Keratinocyte (primary cell): ENCODE results near the gene CFAP57. TPM values are rescaled to one million over a fixed set of nuclear protein-coding genes. Genes with fewer than 3 reads are reported as not detected.

Source experiments
- DNase-seq: peaks from one replicate; pipeline ENCODE4 v3.0.0-alpha.2; 2011; ENCODE audit warnings: low read depth, missing footprints, low spot score
- FAIRE-seq: peaks from 2 replicates; lab custom pipeline; 2011; peaks lifted over from hg19 to GRCh38; lab: Jason Lieb, UNC
- H2AFZ ChIP-seq: 2 replicates; pipeline ENCODE4 v1.6.0; 2012; ENCODE audit warnings: low read length, control low read depth, inconsistent platforms; ENCODE audit not compliant: control insufficient read depth
- H3K27ac ChIP-seq: 2 replicates; pipeline ENCODE4 v1.5.1; 2011; ENCODE audit warnings: low read length; ENCODE audit not compliant: control insufficient read depth, insufficient read depth
- H3K27me3 ChIP-seq: 3 replicates; pipeline ENCODE4 v1.6.0; 2011; ENCODE audit warnings: low read length; ENCODE audit not compliant: control insufficient read depth, insufficient read depth; ENCODE audit errors: extremely low read depth
- H3K36me3 ChIP-seq, 2 experiments: 2 replicates in 1 of 2; 3 replicates in 1 of 2; pipeline ENCODE4 v1.5.1; 2011; ENCODE audit warnings: low read length in 2 of 2, mild to moderate bottlenecking in 1 of 2; ENCODE audit not compliant: control insufficient read depth in 2 of 2, insufficient read depth in 2 of 2; ENCODE audit errors: extremely low read depth in 1 of 2
- H3K4me1 ChIP-seq: 3 replicates; pipeline ENCODE4 v1.5.1; 2011; ENCODE audit warnings: low read length; ENCODE audit not compliant: control insufficient read depth, insufficient read depth; ENCODE audit errors: extremely low read depth
- H3K4me2 ChIP-seq: 3 replicates; pipeline ENCODE4 v1.6.0; 2011; ENCODE audit warnings: low read depth, low read length; ENCODE audit not compliant: control insufficient read depth, insufficient read depth; ENCODE audit errors: extremely low read depth
- H3K4me3 ChIP-seq, 3 experiments: fragments of 200-600 bp in 1 of 3; sonication (generic) in 1 of 3; 2 replicates in 2 of 3; 3 replicates in 1 of 3; pipeline ENCODE4 v1.5.1; 2011 to 2016; ENCODE audit warnings: low read length in 3 of 3, mild to moderate bottlenecking in 3 of 3, control low read depth in 2 of 3, inconsistent platforms in 1 of 3, low read depth in 1 of 3, mixed read lengths in 1 of 3, mixed run types in 1 of 3, moderate library complexity in 1 of 3; ENCODE audit not compliant: control insufficient read depth in 2 of 3, insufficient read depth in 2 of 3; ENCODE audit errors: extremely low read depth in 1 of 3
- H3K79me2 ChIP-seq: 2 replicates; pipeline ENCODE4 v1.6.0; 2012; ENCODE audit warnings: low read length; ENCODE audit not compliant: control insufficient read depth, insufficient read depth
- H3K9ac ChIP-seq: 3 replicates; pipeline ENCODE4 v1.6.0; 2011; ENCODE audit warnings: low read length; ENCODE audit not compliant: control insufficient read depth, insufficient read depth; ENCODE audit errors: extremely low read depth
- H3K9me1 ChIP-seq: 3 replicates; pipeline ENCODE4 v1.6.0; 2011; ENCODE audit warnings: low read length; ENCODE audit not compliant: control insufficient read depth, insufficient read depth; ENCODE audit errors: extremely low read depth
- H3K9me3 ChIP-seq: 2 replicates; pipeline ENCODE4 v1.5.1; 2012; ENCODE audit warnings: low read depth, low read length; ENCODE audit not compliant: control insufficient read depth
- H4K20me1 ChIP-seq: 3 replicates; pipeline ENCODE4 v1.6.0; 2011; ENCODE audit warnings: low read length; ENCODE audit not compliant: control insufficient read depth, insufficient read depth; ENCODE audit errors: extremely low read depth
- EZH2 ChIP-seq: IDR thresholded peaks from one replicate; pipeline ENCODE4 v1.6.1; 2012; ENCODE audit warnings: inconsistent platforms, mild to moderate bottlenecking, low read length, moderate library complexity
- dilution Hi-C: fragments of 300-500 bp; cut with MboI; formaldehyde crosslinking; loops from one replicate; pipeline ENCODE4 v1.7.0; 2020; ENCODE audit warnings: low sequenced_read_pairs; ENCODE audit not compliant: extremely low pct_ligation_motif_present
- polyA plus RNA-seq, 5 experiments: library from polyadenylated mRNA; depleted of rRNA in 3 of 5; stranded (reverse) in 3 of 5; stranded (forward) in 1 of 5; unstranded in 1 of 5; fragments of >200 nt; gene quantifications; 1 replicate in 1 of 5; 2 replicates in 3 of 5; 3 replicates in 1 of 5; pipeline versions ENCODE4 v1.2.1 to v1.2.3, GENCODE V29; 2011 to 2012; ENCODE audit warnings: missing spikeins in 2 of 5, low read depth in 1 of 5, low replicate concordance in 1 of 5
- TF ChIP-seq, protein P1 (sequence below), 3 experiments: IDR thresholded peaks in 1 of 3; conservative IDR thresholded peaks in 1 of 3; optimal IDR thresholded peaks in 1 of 3; 2 replicates in 2 of 3; 3 replicates in 1 of 3; pipeline versions ENCODE3 to v1.5.1; 2011; ENCODE audit warnings: low read length in 3 of 3, mild to moderate bottlenecking in 3 of 3, moderate library complexity in 2 of 3, control low read depth in 1 of 3, inconsistent platforms in 1 of 3; ENCODE audit not compliant: insufficient read depth in 2 of 3; ENCODE audit errors: extremely low read depth in 1 of 3

The CFAP57 gene
- polyA plus RNA-seq, 1 donor (not counting 4 experiments of a cell fraction or from before 2014, with no cell fraction given) = 0.39 TPM

DNA sequence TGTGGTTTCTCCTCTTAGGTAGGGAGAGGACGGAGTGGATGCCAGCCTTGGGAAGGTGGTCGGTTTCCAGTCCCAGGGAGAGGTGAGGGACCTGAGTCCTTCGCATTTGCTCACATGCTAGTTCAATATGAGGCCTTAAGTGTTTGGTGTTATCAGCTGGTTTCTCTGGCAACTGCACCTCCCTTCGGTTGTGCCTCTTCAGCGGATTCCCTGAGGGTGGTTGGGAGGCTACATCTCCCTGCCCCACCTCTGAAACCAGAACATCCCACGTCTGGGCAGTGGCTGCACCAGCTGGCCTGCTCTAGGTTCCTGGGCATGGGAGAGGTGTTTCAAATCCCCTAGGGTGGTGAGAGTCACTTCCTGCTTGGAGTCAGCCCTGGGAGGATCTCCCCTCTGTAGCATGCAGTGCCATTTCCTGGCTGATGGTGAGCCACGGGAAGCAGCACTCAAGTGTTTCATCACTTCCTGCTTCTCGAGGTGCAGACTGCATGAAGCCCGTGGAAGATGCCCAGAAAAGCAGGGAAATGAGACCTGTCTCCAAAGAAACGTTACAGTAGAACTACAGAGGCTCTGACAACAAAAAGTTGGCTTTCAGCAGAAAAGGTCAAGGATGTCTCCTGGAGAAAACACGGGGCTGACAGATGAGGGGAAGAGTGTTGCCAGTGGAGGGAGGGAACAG, 102.1 kb downstream of the CFAP57 start:
- TF ChIP-seq, protein P1, sequence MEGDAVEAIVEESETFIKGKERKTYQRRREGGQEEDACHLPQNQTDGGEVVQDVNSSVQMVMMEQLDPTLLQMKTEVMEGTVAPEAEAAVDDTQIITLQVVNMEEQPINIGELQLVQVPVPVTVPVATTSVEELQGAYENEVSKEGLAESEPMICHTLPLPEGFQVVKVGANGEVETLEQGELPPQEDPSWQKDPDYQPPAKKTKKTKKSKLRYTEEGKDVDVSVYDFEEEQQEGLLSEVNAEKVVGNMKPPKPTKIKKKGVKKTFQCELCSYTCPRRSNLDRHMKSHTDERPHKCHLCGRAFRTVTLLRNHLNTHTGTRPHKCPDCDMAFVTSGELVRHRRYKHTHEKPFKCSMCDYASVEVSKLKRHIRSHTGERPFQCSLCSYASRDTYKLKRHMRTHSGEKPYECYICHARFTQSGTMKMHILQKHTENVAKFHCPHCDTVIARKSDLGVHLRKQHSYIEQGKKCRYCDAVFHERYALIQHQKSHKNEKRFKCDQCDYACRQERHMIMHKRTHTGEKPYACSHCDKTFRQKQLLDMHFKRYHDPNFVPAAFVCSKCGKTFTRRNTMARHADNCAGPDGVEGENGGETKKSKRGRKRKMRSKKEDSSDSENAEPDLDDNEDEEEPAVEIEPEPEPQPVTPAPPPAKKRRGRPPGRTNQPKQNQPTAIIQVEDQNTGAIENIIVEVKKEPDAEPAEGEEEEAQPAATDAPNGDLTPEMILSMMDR (optimal IDR thresholded peaks at IDR 0.05 in 1 of 3, IDR thresholded peaks at IDR 0.05 in 1 of 3, conservative IDR thresholded peaks at IDR 0.05 in 1 of 3; ENCODE audit: extremely low read depth in 1 of 3, insufficient read depth in 2 of 3, low read length in 3 of 3) = no peak
- TF ChIP-seq EZH2 = no peak
- no peak overlapping the region for H3K9ac ChIP-seq
- DNase-seq (peak; percentile 17), FAIRE-seq (peak; percentile 88)
- peaks cover 23% of the 10 kb centered on the region for H3K4me1 ChIP-seq
- no peaks in the 10 kb centered on the region for H3K9me1 ChIP-seq
- peak overlapping the region in 1 of 3 experiments; percentile 17 for H3K4me3 ChIP-seq
- no peaks in the 10 kb centered on the region for H3K36me3 ChIP-seq
- H3K27ac ChIP-seq = peak overlapping the region; percentile 33
- no peaks in the 10 kb centered on the region for H3K27me3 ChIP-seq
- H3K4me2 ChIP-seq = peak overlapping the region; percentile 69
- dilution Hi-C loops = no loop called here
- peak overlapping the region; percentile 92 for H2AFZ ChIP-seq
- H4K20me1 ChIP-seq = no peaks in the 10 kb centered on the region
- no peaks in the 10 kb centered on the region for H3K79me2 ChIP-seq
- H3K9me3 ChIP-seq = no peaks in the 10 kb centered on the region

DNA sequence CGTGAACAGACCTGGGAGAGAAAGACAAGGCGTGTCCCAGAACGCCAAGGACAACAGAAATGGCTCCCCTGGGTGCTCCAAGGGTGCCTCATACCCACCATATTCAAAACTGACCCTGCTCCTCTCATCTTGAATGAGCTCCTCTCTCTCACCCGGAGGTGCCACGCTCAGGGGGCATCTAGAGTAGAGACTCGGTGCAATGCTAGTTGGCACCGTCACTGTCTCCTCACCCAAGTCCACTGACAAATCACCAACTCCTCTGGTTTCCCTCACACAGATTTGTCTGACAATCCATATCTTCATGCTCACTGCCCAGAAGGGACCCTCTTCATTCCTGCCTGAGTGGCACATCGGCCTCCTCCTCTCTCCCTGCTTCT, 102.7 kb downstream of the CFAP57 start:
- no peaks in the 10 kb centered on the region for H3K79me2 ChIP-seq
- H3K9ac ChIP-seq = no peak overlapping the region
- TF ChIP-seq, protein P1 (optimal IDR thresholded peaks at IDR 0.05 in 1 of 3, IDR thresholded peaks at IDR 0.05 in 1 of 3, conservative IDR thresholded peaks at IDR 0.05 in 1 of 3; ENCODE audit: extremely low read depth in 1 of 3, insufficient read depth in 2 of 3, low read length in 3 of 3) = no peak
- no peak for TF ChIP-seq EZH2
- no peaks in the 10 kb centered on the region for H3K9me1 ChIP-seq
- peak; percentile 29 for FAIRE-seq
- peaks cover 23% of the 10 kb centered on the region for H3K4me1 ChIP-seq
- no peak overlapping the region for H3K4me3 ChIP-seq
- H3K27me3 ChIP-seq = no peaks in the 10 kb centered on the region
- H3K4me2 ChIP-seq = peak overlapping the region; percentile 69
- H3K36me3 ChIP-seq = no peaks in the 10 kb centered on the region
- H3K27ac ChIP-seq = peak overlapping the region; percentile 26
- no peaks in the 10 kb centered on the region for H3K9me3 ChIP-seq
- H2AFZ ChIP-seq = peak overlapping the region; percentile 92
- dilution Hi-C loops = no loop called here
- H4K20me1 ChIP-seq = no peaks in the 10 kb centered on the region
- DNase-seq = no peak
